Gastroesophageal sphincter (tissue), 3 donors: ENCODE data around the gene RMND1.

Source experiments
- CTCF ChIP-seq, 4 experiments: fragments of 200-600 bp in 2 of 4; fragments of 450-650 bp in 2 of 4; sonication (generic) in 1 of 4; IDR thresholded peaks; one replicate each; pipeline ENCODE4 v1.5.1; 2017 to 2019; ENCODE audit warnings: antibody characterized with exemption in 4 of 4, mild to moderate bottlenecking in 2 of 4, moderate library complexity in 2 of 4
- POLR2A ChIP-seq, 2 donors: fragments of 450-650 bp; IDR thresholded peaks; one replicate each; pipeline ENCODE4 v1.6.1; 2017; ENCODE audit warnings: antibody characterized with exemption in 2 of 2, mild to moderate bottlenecking in 2 of 2, moderate library complexity in 1 of 2
- POLR2AphosphoS5 ChIP-seq: sonication (generic); formaldehyde crosslinking; IDR thresholded peaks from one replicate; pipeline ENCODE4 v1.6.1; 2017; ENCODE audit warnings: antibody characterized with exemption

GRCh38 chr6:151495380-151495779, 43.5 kb upstream of the RMND1 start:
- TF ChIP-seq POLR2AphosphoS5: no peak
- no peak for TF ChIP-seq CTCF (IDR thresholded peaks at IDR 0.05)
- no peak for TF ChIP-seq POLR2A (IDR thresholded peaks at IDR 0.05)
